ENCODE results near the gene RERE.

The RERE gene

DNA sequence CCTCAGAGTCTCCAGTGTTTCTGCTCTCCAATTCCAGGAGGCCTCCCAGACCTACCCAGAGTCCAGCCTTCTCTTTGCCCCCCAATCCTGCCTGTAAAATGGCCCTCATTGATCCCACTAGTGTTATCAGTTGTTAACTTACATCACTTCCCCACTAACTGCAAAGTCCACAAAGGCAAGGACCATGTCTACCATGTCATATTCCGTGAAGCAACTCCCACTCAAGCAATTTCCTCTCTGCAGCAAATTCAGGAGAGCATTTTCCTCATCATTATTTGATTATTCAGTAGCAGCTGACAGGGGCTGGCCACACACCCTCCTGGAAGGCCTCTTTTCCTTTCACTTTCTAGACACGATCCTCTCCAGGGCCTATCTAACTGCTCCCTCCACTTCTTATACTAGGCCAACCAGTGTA is 153.5 kb downstream of the RERE start:
- no peak for DNase-seq (ENCODE audit: low spot score)

GRCh38 chr1:8663090-8663802 is 154.2 kb downstream of the RERE start:
- DNase-seq (ENCODE audit: low spot score): no peak

DNA sequence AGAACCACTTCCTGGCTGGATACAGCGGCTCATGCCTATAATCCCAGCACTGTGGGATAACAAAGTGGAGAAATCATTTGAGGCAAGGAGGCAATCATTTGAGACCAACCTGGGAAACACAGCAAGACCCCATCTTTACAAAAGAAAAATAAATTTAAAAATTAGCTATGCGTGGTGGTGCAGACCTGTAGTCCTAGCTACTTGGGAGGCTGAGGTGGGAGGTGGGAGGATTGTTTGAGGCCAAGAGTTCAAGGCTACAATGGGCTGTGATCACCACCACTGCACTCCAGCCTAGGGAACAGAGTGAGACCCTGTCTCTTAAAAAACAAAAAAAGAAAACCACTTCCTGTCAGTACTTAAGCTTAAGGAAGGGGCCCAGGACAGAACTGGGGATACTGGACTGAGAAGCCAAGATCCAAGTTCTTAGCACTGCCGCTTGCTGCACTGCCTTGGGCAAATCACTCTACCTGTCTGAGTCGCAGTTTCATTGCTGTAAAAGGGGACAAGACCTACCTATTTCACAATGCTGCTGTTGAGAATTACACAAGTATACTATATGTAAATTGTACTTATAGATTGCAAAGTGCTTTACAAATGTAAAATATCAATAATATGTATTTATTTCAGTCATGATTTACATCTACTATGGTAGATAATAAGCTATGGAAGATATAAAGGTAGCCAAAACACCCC is 154.9 kb downstream of the RERE start:
- no peak for DNase-seq (ENCODE audit: low spot score)

DNA sequence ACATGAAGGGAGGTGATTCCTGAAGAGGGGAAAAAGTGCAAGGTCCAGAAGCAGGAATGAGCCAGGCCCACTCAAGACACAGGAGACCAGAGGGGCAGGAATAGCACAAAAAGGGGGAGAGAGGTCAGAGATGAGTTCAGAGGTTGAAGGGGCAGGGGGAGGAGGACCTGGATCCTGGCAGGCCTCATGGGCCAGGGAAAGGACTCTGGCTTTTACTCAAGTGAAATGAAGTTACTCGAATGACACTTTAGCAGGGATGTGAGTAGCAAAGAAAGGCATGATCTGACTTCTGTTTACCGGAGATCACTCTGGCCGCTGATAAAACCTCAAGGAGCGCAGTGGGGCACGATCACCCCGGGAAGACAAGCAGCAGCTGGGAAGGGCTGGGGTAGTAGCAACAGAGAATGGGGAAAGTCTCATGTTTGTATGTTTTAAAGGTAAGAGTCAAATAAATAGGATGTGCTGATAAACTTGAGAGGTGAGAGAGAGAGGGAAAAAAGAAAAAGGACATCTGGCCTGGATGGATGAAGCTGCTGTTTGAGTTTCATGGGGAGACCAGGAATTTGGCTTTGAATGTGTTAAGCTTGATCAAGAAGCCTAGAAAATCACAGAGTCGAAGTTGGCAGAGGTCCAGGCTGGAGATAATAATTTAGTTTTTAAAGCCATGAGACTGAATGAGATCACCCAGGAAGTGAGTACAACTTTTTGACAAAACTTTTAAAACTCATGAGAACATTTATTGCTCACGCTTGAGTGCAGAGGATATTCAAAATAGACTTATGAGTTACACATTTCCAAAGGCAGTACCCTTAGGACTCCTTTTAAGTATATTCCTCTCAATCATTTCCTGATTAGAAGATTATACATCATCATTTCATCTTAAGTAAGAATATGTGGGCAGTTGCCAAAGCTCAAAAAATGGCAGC is 156.0 kb downstream of the RERE start:
- DNase-seq (ENCODE audit: low spot score): peak; percentile 37

DNA sequence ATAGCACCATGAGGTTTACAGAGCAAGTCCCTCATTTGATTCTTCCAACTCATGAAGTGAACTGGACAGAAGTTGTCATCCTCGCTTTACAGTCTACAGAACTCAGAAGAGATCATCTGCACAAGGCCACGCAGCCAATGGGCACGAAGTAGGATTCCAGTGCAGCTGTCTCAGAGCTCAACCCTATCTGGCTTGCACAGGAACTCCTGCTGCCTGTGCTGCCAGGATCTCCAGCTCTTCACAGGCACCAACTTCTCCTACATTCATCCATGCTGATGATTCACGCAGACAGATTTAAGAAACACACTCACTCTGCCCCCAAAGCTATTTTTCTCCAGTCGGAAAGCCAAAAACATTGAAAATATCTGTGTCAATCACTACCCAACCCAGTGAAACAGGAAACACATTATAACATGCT is 157.0 kb downstream of the RERE start:
- no peak for DNase-seq (ENCODE audit: low spot score)

GRCh38 chr1:8659593-8659992 is 157.8 kb downstream of the RERE start:
- no peak for DNase-seq (ENCODE audit: low spot score)

DNA sequence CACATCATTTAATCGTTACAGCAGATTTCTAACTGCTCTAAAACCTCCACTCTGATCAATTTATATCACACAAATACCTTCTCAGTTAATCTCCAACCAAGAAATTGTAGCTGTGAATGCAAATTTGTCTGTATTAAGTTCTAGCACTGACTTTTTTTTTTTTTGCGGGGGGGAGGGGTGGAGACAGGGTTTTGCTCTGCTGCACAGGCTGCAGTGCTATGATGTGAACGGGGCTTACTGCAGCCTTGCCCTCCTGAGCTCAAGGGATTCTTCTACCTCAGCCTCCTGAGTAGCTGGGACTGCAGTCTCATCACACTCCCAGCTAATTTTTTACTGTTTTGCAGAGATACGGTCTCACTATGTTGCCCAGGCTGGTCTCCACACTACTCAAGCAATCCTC is 163.6 kb downstream of the RERE start:
- DNase-seq (ENCODE audit: low spot score): no peak

DNA sequence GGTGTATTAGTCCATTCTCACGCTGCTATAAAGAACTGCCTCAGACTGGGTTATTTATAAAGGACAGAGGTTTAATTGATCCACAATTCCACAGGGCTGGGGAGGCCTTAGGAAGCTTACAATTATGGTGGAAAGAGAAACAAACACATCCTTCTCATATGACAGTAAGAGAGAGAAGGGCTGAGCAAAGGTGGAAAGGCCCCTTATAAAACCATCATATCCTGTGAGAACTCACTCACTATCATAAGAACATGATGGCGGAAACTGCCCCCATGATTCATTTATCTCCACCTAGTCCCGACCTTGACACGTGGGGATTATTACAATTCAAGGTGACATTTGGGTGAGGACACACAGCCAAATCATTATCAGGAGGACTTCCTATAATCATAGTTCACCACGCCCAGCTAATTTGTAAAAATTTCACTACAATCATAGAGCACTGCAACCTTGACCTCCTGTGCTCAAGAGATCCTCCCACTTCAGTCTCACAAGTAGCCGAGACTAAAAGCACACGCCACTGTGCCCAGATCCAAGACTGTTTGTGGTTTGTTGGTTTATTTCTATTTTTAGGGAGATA is 164.9 kb downstream of the RERE start:
- peak; percentile 31 for DNase-seq (ENCODE audit: low spot score)

DNA sequence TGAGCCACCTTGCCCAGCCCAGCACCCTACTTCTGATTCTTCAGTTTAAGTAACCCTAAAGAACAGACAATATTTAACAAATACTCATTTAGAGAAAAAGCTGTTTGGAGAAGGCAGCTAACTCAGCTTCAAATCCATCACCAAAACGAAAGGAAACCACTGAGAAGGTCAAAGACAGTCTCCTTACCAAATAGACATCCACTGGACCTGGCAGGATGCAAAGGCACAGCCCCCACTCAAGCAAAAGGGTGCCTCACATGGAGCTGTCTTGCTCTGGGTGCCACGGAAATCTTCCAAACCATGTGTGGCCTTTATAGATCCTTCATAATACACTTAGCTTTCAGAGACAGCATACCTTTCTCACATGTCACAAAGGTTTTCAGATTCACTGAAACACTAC is 165.5 kb downstream of the RERE start:
- peak; percentile 25 for DNase-seq (ENCODE audit: low spot score)

- no peak for DNase-seq (ENCODE audit: low spot score)
These were observed 166.1 kb downstream of the RERE start for GRCh38 chr1:8651236-8651890.

GRCh38 chr1:8649875-8650274 is 167.6 kb downstream of the RERE start:
- no peak for DNase-seq (ENCODE audit: low spot score)

DNA sequence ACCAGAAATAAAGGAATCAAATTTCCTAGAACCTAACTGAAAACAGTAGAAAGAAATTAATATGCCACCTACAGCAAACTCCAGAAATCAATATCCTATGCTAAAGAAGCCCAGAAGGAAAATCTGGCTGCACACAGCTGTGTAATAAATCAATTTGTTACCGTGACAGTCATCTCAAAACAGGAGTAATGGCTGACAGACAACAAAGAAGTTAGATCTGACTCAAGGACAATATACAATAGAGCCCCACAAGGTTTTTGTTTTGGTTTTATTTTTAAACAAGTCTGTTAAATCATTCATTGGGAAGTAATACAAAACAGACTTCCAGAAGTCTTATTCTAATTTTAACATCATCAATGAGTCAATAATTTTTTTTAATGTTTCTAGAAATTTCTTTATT is 168.4 kb downstream of the RERE start:
- DNase-seq (ENCODE audit: low spot score): peak; percentile 86

- no peak for DNase-seq (ENCODE audit: low spot score)
These were observed 170.4 kb downstream of the RERE start for GRCh38 chr1:8646996-8647395.

- DNase-seq (ENCODE audit: low spot score): no peak
These were observed 171.3 kb downstream of the RERE start for GRCh38 chr1:8646189-8646588.

DNA sequence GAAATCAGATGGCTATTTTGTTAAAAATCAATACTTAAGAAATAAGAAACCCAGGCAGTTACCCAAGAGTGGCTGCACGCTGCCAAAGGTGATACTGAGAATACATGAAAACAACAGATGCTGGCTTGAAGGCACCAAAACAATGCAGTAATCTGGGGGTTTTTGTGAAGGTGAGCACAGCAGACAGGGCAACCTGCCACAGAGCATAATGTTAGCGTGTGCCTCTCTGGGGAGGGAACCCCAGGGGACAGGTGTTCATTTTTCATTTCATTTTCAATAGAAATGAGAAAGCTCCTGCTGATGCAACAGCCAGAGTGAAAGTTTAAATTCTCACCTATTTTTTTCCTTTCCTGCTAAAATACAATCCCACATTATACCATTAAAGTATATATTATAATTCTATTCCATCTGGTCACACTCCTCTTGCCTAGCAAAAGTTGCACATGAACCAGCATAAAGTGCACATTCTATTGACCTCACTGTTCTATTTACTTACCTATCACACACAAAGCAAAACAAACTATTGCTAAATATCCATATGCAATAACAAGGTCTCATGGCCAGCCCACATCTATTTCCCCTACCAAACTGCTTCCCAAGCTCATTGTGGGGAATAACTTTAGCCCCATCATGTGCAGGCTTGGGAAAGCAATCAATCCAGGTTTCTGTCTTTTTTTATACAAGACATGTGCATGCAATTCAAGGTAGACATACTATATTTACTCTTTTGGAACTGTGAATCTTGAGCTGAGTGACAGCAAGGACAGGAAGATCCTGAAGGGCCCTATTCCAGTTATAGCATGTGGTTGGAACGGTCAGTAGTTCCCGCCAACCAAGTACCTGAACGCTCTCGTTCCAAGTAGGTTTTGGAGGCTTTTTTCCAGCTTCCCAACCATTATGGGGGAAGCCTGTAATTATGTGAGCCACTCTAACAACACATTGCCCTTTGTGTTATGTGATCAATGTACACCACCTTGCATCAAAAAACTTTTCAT is 173.6 kb downstream of the RERE start:
- DNase-seq (ENCODE audit: low spot score): no peak

DNA sequence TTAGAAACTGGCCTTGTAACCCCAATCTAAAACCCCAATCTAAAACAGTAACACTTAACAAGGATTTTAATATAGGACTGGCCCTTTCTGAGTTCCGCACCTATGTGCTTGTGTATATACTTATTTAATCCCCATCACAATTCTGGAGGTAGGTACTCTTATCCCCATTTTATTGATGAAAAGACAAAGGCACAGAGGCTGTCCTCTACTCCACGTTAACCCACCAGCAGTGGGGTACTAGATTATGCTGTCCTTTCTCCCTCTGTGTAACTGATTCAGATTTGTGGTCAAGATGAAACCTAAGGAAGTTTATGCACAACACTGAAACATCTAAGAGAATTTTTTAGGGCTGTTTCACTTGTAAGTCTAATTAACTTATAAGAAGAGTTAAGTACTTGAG is 175.3 kb downstream of the RERE start:
- DNase-seq (ENCODE audit: low spot score): no peak

GRCh38 chr1:8641377-8641997 is 176.0 kb downstream of the RERE start:
- DNase-seq (ENCODE audit: low spot score): no peak

DNA sequence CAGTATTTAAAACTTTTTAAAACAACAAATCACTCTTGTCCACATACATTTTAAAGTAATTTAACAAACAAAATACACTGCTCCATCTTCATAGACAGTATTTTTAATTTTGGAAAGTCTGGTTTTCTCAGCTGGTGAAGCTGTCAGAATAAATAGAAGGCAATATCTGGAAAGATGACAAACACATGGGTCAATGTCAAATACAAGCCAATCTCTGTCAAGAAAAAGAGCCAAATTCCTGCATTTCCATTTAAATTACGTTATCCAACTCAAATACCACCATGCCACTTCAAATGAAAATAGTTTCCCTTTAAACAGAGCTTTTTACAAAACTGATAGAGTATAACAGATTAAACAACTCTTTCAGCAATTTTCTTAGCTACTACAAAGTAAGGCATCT is 176.5 kb downstream of the RERE start:
- DNase-seq (ENCODE audit: low spot score): no peak

GRCh38 chr1:8639148-8639547 is 178.3 kb downstream of the RERE start:
- DNase-seq (ENCODE audit: low spot score): no peak

Data from activated CD4-positive, alpha-beta T cell treated with anti-CD3 and anti-CD28 coated beads, Interleukin-2, Interleukin-4, amounts not matched to agents 100 ng/mL and 50 ng/mL, durations not matched to agents 16 hours and 8 hours (primary cell).